ENCODE results near the gene PCDHGA8. TPM values are rescaled to one million over a fixed set of nuclear protein-coding genes. Genes with fewer than 3 reads are reported as not detected.
A peak's percentile ranks its signal among the peaks of the same experiment; 100 is the strongest.
"Not testable (repeated sequence)": the region's sequence is repeated elsewhere in the genome, so short reads cannot be mapped to it uniquely, and the experiment has no call there.

Gene PCDHGA8
- total RNA-seq, 4 donors from 2014 or later, result 1.1 to 5.1 (median 2.1) TPM

GRCh38 chr5:141387557-141388311 lies 4.7 kb upstream of the PCDHGA8 start, which contains the start of gene PCDHGB4:
PCDHGB4 (plus strand) TSS chr5:141387698; CDS start chr5:141387885, 187 bp downstream.
- peaks cover 73% of the 10 kb centered on the region for H3K9me3 ChIP-seq
- not testable (repeated sequence) for DNase-seq (ENCODE audit: low spot score in 2 of 2); H3K36me3 ChIP-seq; H3K4me1 ChIP-seq; H3K27ac ChIP-seq; H3K4me3 ChIP-seq; H3K27me3 ChIP-seq
- TF ChIP-seq, protein P1, sequence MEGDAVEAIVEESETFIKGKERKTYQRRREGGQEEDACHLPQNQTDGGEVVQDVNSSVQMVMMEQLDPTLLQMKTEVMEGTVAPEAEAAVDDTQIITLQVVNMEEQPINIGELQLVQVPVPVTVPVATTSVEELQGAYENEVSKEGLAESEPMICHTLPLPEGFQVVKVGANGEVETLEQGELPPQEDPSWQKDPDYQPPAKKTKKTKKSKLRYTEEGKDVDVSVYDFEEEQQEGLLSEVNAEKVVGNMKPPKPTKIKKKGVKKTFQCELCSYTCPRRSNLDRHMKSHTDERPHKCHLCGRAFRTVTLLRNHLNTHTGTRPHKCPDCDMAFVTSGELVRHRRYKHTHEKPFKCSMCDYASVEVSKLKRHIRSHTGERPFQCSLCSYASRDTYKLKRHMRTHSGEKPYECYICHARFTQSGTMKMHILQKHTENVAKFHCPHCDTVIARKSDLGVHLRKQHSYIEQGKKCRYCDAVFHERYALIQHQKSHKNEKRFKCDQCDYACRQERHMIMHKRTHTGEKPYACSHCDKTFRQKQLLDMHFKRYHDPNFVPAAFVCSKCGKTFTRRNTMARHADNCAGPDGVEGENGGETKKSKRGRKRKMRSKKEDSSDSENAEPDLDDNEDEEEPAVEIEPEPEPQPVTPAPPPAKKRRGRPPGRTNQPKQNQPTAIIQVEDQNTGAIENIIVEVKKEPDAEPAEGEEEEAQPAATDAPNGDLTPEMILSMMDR (IDR thresholded peaks at IDR 0.05), result peak in 1 of 2 donors; percentile 17
- WGBS, result 4% methylated on average over 17 of the region's 40 CpGs

DNA sequence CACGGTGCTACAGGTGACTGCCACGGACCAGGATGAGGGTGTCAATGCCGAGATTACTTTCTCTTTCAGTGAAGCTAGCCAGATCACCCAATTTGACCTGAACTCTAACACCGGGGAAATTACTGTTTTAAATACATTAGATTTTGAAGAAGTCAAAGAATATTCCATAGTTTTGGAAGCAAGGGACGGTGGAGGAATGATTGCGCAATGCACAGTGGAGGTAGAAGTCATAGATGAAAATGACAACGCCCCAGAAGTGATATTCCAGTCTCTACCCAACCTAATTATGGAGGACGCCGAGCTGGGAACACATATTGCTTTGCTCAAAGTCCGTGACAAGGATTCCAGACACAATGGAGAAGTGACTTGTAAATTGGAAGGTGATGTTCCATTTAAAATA lies 3.8 kb upstream of the PCDHGA8 start:
- H3K27me3 ChIP-seq, result peaks cover 9% of the 10 kb centered on the region
- H3K9me3 ChIP-seq, result peaks cover 73% of the 10 kb centered on the region

DNA sequence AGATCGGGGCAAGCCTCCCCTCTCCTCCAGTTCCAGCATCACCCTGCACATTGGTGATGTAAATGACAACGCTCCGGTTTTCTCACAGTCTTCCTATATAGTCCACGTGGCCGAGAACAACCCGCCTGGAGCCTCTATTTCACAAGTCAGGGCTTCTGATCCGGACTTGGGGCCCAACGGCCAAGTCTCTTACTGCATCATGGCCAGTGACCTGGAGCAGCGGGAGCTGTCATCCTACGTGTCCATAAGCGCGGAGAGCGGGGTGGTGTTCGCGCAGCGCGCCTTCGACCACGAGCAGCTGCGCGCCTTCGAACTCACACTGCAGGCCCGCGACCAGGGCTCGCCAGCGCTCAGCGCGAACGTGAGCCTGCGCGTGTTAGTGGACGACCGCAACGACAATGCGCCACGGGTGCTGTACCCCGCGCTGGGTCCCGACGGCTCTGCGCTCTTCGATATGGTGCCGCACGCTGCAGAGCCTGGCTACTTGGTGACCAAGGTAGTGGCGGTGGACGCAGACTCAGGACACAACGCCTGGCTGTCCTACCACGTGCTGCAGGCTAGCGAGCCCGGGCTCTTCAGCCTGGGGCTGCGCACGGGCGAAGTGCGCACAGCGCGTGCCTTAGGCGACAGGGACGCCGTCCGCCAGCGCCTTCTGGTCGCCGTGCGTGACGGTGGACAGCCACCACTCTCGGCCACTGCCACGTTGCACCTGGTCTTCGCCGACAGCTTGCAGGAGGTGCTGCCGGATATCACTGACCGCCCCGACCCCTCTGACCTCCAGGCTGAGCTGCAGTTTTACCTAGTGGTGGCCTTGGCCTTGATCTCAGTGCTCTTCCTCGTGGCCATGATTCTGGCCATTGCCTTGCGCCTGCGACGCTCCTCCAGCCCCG lies 3.0 kb upstream of the PCDHGA8 start:
- Histone ChIP-seq H3K4me1 (no peaks in the 10 kb centered on the region), H3K27ac (no peak overlapping the region), H3K9me3 (peaks cover 73% of the 10 kb centered on the region), H3K4me3 (no peak overlapping the region), H3K36me3 (no peaks in the 10 kb centered on the region), H3K27me3 (peaks cover 9% of the 10 kb centered on the region)
- TF ChIP-seq, protein P1 (IDR thresholded peaks at IDR 0.05), result no peak
- TF ChIP-seq POLR2A (IDR thresholded peaks at IDR 0.05) (no peak), EP300 (IDR thresholded peaks at IDR 0.05) (no peak), POLR2AphosphoS5 (IDR thresholded peaks at IDR 0.05) (no peak)
- DNase-seq (ENCODE audit: low spot score in 2 of 2), result no peak
- 38% methylated on average over 46 of the region's 77 CpGs for WGBS

More for the DNA sequence above, 3.8 kb upstream of the PCDHGA8 start:
- 46% methylated on average over 10 of the region's 10 CpGs for WGBS
- Histone ChIP-seq H3K4me1 (no peaks in the 10 kb centered on the region), H3K27ac (no peak overlapping the region), H3K4me3 (no peak overlapping the region), H3K36me3 (no peaks in the 10 kb centered on the region)
- DNase-seq (ENCODE audit: low spot score in 2 of 2), result no peak
- TF ChIP-seq POLR2A (IDR thresholded peaks at IDR 0.05), result no peak
- TF ChIP-seq EP300 (IDR thresholded peaks at IDR 0.05), result no peak
- TF ChIP-seq, protein P1 (IDR thresholded peaks at IDR 0.05), result no peak
- TF ChIP-seq POLR2AphosphoS5 (IDR thresholded peaks at IDR 0.05), result no peak

DNA sequence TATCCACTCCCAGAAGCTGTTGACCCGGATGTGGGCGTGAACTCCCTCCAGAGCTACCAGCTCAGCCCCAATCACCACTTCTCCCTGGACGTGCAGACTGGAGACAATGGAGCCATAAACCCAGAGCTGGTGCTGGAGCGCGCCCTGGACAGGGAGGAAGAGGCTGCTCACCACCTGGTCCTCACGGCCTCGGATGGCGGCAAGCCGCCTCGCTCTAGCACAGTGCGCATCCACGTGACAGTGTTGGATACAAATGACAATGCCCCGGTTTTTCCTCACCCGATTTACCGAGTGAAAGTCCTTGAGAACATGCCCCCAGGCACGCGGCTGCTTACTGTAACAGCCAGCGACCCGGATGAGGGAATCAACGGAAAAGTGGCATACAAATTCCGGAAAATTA lies 834 bp downstream of the PCDHGA8 start:
- H3K4me3 ChIP-seq, result no peak overlapping the region
- peaks cover 9% of the 10 kb centered on the region for H3K27me3 ChIP-seq
- WGBS, result 28% methylated on average over 19 of the region's 21 CpGs
- H3K36me3 ChIP-seq, result no peaks in the 10 kb centered on the region
- TF ChIP-seq POLR2A (IDR thresholded peaks at IDR 0.05), result no peak
- TF ChIP-seq EP300 (IDR thresholded peaks at IDR 0.05), result no peak
- no peak for TF ChIP-seq POLR2AphosphoS5 (IDR thresholded peaks at IDR 0.05)
- TF ChIP-seq, protein P1 (IDR thresholded peaks at IDR 0.05), result no peak
- H3K9me3 ChIP-seq, result peaks cover 73% of the 10 kb centered on the region
- no peaks in the 10 kb centered on the region for H3K4me1 ChIP-seq
- DNase-seq (ENCODE audit: low spot score in 2 of 2), result no peak
- no peak overlapping the region for H3K27ac ChIP-seq

- H3K9me3 ChIP-seq, result peaks cover 71% of the 10 kb centered on the region
- WGBS, result 32% methylated on average over 29 of the region's 53 CpGs
- DNase-seq (ENCODE audit: low spot score in 2 of 2); H3K4me1 ChIP-seq; H3K36me3 ChIP-seq; H3K4me3 ChIP-seq; H3K27ac ChIP-seq: not testable (repeated sequence)
- H3K27me3 ChIP-seq, result peaks cover 13% of the 10 kb centered on the region
Measured at GRCh38 chr5:141394401-141395187, 2.2 kb downstream of the PCDHGA8 start.

Data from suprapubic skin (tissue), 4 donors.